D721Med (cell line): ENCODE results near the gene CTSH.
"Not testable (repeated sequence)": the region's sequence is repeated elsewhere in the genome, so short reads cannot be mapped to it uniquely, and the experiment has no call there.

Source experiments
- DNase-seq: peaks from one replicate; pipeline ENCODE4 v3.0.0; 2011; ENCODE audit warnings: low spot score; ENCODE audit not compliant: insufficient read length
- FAIRE-seq: peaks from 2 replicates; lab custom pipeline; 2011; peaks lifted over from hg19 to GRCh38; lab: Jason Lieb, UNC
- TF ChIP-seq, protein P1 (sequence below): IDR thresholded peaks from 2 replicates; pipeline ENCODE4 v1.5.1; 2012; ENCODE audit warnings: mild to moderate bottlenecking, control low read depth; ENCODE audit not compliant: insufficient read depth; ENCODE audit errors: missing control alignments

Gene CTSH

DNA sequence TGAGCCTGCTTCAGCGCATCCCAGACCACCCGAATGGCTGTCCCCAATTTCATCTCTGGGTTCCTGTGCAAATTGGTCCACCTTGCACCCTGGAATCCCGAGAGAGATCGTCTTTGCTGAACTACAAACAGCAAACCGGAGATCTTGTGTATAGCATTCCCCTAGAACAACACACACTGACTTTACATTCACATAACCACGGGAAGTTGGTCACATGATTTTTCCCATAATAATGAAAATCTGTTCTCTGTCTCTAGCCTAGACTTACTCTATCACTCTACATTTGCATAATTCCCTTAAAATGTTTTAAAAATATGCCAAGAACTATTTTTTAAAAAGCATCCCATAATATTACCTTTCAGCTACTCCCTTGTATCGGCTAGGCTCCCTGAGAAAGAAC is 34.6 kb downstream of the CTSH start:
- FAIRE-seq = no peak
- TF ChIP-seq, protein P1, sequence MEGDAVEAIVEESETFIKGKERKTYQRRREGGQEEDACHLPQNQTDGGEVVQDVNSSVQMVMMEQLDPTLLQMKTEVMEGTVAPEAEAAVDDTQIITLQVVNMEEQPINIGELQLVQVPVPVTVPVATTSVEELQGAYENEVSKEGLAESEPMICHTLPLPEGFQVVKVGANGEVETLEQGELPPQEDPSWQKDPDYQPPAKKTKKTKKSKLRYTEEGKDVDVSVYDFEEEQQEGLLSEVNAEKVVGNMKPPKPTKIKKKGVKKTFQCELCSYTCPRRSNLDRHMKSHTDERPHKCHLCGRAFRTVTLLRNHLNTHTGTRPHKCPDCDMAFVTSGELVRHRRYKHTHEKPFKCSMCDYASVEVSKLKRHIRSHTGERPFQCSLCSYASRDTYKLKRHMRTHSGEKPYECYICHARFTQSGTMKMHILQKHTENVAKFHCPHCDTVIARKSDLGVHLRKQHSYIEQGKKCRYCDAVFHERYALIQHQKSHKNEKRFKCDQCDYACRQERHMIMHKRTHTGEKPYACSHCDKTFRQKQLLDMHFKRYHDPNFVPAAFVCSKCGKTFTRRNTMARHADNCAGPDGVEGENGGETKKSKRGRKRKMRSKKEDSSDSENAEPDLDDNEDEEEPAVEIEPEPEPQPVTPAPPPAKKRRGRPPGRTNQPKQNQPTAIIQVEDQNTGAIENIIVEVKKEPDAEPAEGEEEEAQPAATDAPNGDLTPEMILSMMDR = no peak
- DNase-seq = no peak

DNA sequence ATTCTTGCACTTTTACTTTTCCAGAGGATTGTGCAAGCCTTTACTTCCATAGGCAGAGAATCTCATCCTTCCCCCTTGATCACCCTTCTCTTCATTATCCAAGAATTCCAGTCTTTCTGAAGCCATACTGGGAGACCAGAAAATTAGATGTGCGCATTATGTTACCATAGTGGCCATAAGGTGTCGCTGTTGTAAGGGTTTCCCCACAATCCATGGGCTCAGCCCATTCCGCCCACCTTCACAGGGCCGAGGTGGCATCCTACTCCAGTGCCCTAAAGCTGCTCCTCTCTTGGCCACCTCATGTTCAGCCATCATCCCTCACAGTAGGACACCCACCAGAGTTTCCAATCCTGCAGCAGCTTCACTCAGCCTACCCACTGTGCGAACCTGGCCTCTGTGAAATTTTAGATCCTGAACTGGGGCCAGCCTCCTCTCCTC is 35.0 kb downstream of the CTSH start:
- TF ChIP-seq, protein P1 = peak; percentile 65
- DNase-seq (no peak), FAIRE-seq (no peak)

DNA sequence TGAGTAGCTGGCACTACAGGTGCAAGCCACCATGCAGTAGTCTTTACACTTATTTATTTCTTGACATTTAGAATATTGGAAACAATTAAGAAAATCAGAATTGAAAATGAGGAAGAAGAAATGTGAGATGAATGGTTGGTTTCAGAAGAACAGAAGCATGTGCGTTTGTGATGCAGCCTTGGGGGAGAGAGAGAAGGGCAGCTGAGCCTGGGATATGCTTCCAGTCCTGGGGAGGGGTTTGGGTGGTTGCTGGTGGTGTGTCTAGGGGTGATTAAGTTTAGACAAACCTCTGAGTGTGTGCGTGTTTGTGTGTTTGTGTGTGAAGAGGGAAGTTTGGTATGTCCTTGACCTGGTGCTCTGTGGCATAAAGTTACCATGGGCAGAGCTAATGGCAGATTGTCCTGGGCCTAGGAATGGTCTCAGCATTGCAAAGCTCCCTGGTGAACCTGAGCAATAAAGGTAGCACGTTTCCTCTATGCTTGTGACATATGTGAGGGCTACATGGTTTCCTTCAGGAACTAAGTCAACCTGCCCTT is 35.6 kb downstream of the CTSH start:
- TF ChIP-seq, protein P1 = no peak
- no peak for FAIRE-seq
- no peak for DNase-seq

DNA sequence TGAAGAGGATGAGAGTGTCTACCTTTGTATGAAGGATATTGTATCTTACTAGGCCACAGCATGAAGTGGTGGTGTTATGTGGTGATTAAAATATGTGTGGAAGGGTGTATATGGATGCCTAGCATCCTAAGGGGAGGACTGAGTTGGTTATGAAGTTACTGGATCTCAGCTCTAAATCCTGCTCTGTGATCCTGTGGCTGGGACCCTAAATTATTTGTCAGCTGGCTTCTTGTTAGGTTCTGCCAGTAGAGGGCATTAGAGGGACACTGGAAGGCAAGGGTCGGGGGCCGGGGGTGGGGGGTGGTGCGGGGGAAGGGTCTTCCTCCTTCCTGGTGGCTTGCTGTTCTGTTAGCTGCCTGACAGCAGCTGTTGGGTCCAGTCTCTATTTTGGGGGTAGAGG is 37.3 kb downstream of the CTSH start:
- DNase-seq (no peak), FAIRE-seq (no peak)
- TF ChIP-seq, protein P1 = peak; percentile 27

DNA sequence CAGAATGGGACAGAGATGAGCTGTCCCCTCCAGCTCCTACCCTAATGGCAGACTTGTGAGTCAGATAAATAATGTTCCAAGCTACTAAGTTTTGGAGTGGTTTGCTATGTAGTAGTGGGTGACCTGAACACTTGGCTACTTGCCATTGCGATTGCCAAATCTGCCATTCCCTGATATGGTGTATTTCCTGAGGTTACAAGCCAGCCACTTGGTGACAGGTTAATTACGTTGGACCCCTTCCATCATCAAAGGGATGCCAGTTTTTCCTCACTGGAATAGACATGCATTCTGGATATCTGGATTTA is 38.6 kb downstream of the CTSH start:
- TF ChIP-seq, protein P1 = no peak
- FAIRE-seq = no peak

DNA sequence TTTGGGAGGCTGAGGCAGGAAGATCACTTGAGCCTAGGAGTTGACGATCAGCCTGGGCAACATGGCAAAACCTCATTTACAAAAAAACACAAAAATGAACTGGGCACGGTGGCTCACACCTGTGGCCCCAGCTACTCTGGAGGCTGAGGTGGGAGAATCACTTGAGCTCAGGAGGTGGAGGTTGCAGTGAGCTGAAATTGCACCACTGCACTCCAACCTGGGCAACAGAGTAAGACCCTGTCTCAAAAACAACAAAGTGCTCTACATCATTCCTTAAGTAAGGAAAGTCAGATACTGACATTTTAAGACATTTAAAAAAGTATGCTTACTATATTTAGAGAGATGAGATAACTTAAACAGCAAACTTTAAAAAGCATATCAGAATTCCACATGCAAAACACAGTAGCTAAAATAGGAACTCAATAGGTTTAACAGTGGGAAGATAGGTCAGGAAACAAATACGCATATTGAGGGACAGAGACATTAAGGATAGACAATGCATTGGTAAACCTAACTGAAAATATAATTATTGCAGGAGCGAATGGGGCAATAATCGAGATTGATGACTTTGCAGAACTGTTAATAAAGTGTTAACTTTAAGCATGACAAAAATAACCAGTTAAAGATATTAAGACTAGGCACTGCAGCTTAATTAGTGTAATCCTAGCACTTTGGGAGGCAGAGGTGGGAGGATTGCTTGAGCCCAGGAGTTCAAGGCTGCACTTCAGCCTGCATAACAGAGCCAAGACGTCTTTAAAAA is 40.1 kb downstream of the CTSH start:
- FAIRE-seq (no peak), DNase-seq (no peak)
- TF ChIP-seq, protein P1 = no peak

More for the DNA sequence above, 38.6 kb downstream of the CTSH start:
- no peak for DNase-seq

- DNase-seq, FAIRE-seq: not testable (repeated sequence)
These were observed 42.4 kb downstream of the CTSH start for GRCh38 chr15:78902281-78903032.

DNA sequence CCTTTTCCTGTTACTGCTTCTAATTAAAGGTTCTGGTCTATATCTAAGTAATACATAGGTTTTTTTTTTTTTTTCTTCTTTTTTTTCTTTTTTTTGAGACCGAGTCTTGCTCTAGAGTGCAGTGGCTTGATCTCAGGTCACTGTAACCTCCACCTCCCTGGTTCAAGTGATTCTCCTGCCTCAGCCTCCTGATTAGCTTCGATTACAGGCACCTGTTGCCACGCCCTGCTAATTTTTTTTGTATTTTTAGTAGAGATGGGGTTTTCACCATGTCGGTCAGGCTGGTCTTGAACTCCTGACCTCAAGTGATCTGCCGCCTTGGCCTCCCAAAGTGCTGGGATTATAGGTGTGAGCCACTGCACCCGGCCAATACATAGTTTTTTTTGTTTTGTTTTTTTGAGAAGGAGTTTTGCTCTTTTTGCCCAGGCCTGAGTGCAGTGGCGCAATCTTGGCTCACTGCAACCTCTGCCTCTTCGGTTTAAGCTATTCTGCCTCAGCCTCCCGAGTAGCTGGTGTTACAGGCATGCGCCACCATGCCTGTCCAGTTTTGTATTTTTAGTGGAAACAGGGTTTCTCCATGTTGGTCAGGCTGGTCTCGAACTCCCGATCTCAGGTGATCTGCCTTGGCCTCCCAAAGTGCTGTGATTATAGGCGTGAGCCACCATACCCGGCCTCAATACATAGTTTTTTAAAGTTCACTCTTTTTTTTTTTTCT is 43.9 kb downstream of the CTSH start:
- not testable (repeated sequence) for FAIRE-seq, DNase-seq
